ENCODE data around the gene GPR146.

The GPR146 gene

DNA sequence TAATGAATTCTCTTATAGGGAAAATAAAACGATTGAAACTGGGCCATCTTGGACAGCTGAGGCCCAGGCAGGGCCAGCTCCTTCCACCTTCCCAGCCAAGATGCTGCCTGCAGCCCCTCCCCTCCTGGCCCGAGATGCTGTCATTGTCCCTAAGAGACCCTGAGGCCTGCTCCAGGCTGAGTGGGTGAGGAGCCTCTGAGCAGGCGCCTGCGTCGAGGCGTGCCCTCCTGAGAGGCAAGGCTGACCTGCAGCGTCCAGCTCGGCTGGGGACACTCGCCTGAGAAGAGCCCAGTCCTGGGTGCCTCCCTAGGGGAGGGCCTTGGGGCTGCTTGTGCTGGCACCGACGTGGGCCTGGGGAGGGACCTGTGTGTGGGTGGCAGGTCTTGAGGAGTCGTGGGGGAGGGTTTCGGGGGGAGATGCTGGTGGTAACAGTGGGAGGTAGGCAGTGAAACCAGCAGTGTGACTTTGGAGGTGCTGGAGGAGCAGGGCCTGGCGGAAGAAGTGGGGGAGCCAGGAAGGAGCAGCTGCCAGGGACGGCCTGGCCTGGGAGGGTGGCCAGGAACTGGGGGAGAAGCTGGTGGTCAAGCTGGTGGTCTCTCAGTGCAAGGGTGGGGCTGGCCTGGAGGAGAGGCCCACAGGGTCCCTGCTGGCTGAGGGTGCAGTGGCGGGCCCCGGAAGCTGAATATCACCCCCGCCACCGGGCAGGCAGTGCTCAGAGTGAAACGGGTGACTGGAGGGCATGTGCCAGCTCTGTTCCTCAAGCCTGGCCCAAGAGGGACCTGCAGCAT lies 7.9 kb downstream of the GPR146 start:
- DNase-seq: peak in 5 of 42 donors; percentile 22 to 55 (median 45)
- intact Hi-C loops (cut with DNase I): no loop called here

DNA sequence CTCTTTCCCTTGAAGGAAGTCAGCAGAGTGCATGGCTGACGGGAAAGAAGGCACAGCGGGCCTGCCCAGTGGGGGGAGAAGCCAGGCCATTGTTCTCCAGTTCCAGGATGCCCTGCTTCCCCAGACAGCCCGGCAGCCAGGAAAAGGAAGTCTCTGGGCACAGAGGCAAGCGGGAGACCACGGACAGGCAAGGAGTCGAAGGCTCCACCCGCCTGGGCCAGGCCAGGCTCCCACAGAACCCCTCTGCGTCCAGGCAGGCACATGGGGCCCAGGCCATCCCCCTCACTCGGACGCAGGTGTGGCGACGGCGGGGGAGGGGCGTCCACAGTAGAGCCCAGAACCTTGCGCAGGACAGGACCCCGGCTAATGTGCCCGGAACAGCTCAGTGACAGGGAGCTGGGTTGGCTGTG lies 8.7 kb downstream of the GPR146 start:
- intact Hi-C loops (cut with DNase I): no loop called here
- peak in 5 of 42 donors; percentile 28 to 70 (median 41) for DNase-seq

- DNase-seq: no peak
- intact Hi-C loops (cut with DNase I): no loop called here
Observed at GRCh38 chr7:1053816-1054370, 9.5 kb downstream of the GPR146 start.

DNA sequence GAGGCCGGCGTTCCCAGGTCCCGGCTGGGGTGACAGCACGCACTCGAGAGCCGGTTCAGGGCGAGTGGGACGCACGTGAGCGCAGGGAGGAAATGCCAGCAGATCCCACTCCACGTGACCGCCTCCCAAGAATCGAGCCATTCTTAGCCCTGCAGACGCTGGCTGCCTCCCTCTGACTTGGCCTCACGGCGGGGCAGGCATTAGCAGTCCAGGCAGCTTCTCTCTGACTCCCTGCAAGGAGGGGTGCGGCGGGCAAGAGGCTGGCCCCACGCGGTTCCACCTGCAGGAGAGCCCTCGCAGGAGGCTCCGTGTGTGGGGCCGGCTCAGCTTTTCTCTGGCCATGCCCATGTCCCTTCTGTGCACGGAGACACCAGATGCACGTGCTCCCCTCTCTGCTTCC lies 10.1 kb downstream of the GPR146 start:
- intact Hi-C loops (cut with DNase I): no loop called here
- DNase-seq: peak; percentile 61 to 86 (median 76)

GRCh38 chr7:1054861-1055450 lies 10.6 kb downstream of the GPR146 start:
- intact Hi-C loops (cut with DNase I): no loop called here
- DNase-seq: peak; percentile 59 to 91 (median 81)

DNA sequence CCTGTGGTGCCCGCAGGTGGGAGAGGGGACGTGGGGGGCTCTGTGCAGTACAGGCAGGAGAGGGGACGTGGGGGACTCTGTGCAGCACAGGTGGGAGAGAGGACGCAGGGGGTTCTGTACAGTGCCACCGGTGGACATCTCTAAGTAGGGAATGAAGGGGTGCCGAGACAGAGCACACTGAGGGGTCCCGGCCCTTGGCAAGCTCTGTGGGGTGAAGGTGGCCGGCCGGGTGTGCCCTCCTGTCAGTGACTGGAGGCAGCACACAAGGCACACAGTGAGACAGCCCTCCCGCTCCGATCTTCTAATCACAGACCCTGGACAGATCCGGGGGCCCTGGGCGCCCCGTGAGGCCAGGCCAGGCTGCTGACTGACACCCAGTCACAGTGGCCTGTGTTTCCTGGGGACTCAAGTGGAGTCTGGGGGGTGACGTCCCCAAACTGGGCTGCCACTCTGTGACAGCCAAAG lies 11.2 kb downstream of the GPR146 start:
- intact Hi-C loops (cut with DNase I): no loop called here
- no peak for DNase-seq

GRCh38 chr7:1055956-1056784 lies 11.8 kb downstream of the GPR146 start:
- intact Hi-C loops (cut with DNase I): no loop called here
- DNase-seq: peak in 1 of 42 donors; percentile 20

- DNase-seq: no peak
- intact Hi-C loops (cut with DNase I): no loop called here
Observed at GRCh38 chr7:1056785-1057410, 12.6 kb downstream of the GPR146 start.

GRCh38 chr7:1057416-1058291 lies 13.3 kb downstream of the GPR146 start:
- intact Hi-C loops (cut with DNase I): no loop called here

DNA sequence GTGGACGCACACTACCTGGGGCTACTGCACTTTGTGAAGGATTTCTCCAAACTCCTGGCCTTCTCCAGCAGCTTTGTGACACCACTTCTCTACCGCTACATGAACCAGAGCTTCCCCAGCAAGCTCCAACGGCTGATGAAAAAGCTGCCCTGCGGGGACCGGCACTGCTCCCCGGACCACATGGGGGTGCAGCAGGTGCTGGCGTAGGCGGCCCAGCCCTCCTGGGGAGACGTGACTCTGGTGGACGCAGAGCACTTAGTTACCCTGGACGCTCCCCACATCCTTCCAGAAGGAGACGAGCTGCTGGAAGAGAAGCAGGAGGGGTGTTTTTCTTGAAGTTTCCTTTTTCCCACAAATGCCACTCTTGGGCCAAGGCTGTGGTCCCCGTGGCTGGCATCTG lies 14.0 kb downstream of the GPR146 start:
- intact Hi-C loops (cut with DNase I): no loop called here
- peak in 1 of 42 donors; percentile 5 for DNase-seq

More at GRCh38 chr7:1057416-1058291, 13.3 kb downstream of the GPR146 start:
- no peak for DNase-seq

DNA sequence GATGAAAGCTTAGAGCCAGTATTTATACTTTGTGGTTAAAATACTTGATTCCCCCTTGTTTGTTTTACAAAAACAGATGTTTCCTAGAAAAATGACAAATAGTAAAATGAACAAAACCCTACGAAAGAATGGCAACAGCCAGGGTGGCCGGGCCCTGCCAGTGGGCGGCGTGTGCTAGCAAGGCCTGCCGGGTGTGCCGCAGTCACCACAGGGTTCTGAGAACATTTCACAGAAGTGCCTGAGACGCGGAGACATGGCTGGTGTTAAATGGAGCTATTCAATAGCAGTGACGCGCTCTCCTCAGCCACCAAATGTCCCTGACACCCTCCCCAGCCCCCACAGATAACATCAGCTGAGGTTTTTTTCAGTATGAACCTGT lies 14.5 kb downstream of the GPR146 start:
- intact Hi-C loops (cut with DNase I): no loop called here
- DNase-seq: peak in 20 of 42 donors; percentile 22 to 79 (median 52)

- peak in 1 of 42 donors; percentile 5 for DNase-seq
- intact Hi-C loops (cut with DNase I): no loop called here
Observed at GRCh38 chr7:1059200-1060091, 15.1 kb downstream of the GPR146 start.

- intact Hi-C loops (cut with DNase I): no loop called here
- no peak for DNase-seq
Observed at GRCh38 chr7:1060315-1061072, 16.1 kb downstream of the GPR146 start.

GRCh38 chr7:1061180-1061579 lies 16.8 kb downstream of the GPR146 start:
- intact Hi-C loops (cut with DNase I): no loop called here
- no peak for DNase-seq

GRCh38 chr7:1062296-1063294 lies 18.2 kb downstream of the GPR146 start:
- no peak for DNase-seq
- intact Hi-C loops (cut with DNase I): no loop called here

Data from head of caudate nucleus (tissue), 42 donors.